Uterus (tissue), 2 donors: ENCODE measurements around the gene CEP162.

Source experiments
- CTCF ChIP-seq, 4 experiments: fragments of 200-600 bp in 2 of 4; fragments of 450-650 bp in 2 of 4; sonication (generic) in 2 of 4; IDR thresholded peaks; one replicate each; pipeline ENCODE4 v1.5.1; 2016 to 2019; ENCODE audit warnings: antibody characterized with exemption in 4 of 4, mild to moderate bottlenecking in 2 of 4, moderate library complexity in 1 of 4
- POLR2A ChIP-seq, 2 donors: fragments of 450-650 bp; IDR thresholded peaks; one replicate each; pipeline ENCODE4 v1.6.1; 2016; ENCODE audit warnings: antibody characterized with exemption in 2 of 2, mild to moderate bottlenecking in 1 of 2, moderate library complexity in 1 of 2

DNA sequence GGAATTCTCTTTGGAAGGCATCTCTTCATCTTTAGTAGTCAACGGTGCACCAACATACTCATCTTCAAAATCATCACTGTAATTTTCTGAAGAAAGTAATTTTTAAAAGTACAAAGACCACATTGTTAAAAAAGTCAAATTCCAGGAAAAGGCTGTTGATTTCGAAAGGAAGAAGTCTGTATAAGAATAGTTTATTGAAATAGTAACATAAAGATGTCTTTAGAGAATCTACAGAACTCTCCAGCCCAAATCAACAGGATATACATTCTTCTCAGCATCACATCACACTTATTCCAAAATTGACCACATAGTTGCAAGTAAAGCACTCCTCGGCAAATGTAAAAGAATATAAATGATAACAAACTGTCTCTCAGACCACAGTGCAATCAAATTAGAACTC, 23.4 kb downstream of the CEP162 start:
- TF ChIP-seq CTCF (IDR thresholded peaks at IDR 0.05) (no peak), POLR2A (IDR thresholded peaks at IDR 0.05) (no peak)
